ENCODE measurements around the gene DRICH1.
"Not testable (repeated sequence)": the region's sequence is repeated elsewhere in the genome, so short reads cannot be mapped to it uniquely, and the experiment has no call there.

DRICH1 gene

GRCh38 chr22:23604939-23605712 lies 27.0 kb downstream of the DRICH1 start:
- Histone ChIP-seq H3K4me3 (IDR thresholded peaks at IDR 0.05; ENCODE audit: insufficient read depth, low read depth, low read length) (no peak overlapping the region), H3K4me2 (no peak overlapping the region), H3K4me1 (ENCODE audit: low read depth, poor library complexity, severe bottlenecking) (no peaks in the 10 kb centered on the region), H3K9ac (no peak overlapping the region), H3K36me3 (ENCODE audit: insufficient read depth) (no peaks in the 10 kb centered on the region), H2AFZ (ENCODE audit: low read depth) (no peak overlapping the region), H3K27ac (no peak overlapping the region), H4K20me1 (ENCODE audit: insufficient read depth) (no peaks in the 10 kb centered on the region), H3K79me2 (ENCODE audit: insufficient read depth, low read depth) (no peaks in the 10 kb centered on the region), H3K27me3 (ENCODE audit: insufficient read depth, low read depth) (no peaks in the 10 kb centered on the region)
- no peak for TF ChIP-seq CTCF (conservative IDR thresholded peaks at IDR 0.05; ENCODE audit: low read depth, low read length)

- Histone ChIP-seq H3K36me3 (ENCODE audit: insufficient read depth) (no peaks in the 10 kb centered on the region), H3K4me3 (IDR thresholded peaks at IDR 0.05; ENCODE audit: insufficient read depth, low read depth, low read length) (no peak overlapping the region), H2AFZ (ENCODE audit: low read depth) (no peak overlapping the region), H3K9ac (no peak overlapping the region), H3K79me2 (ENCODE audit: insufficient read depth, low read depth) (no peaks in the 10 kb centered on the region), H4K20me1 (ENCODE audit: insufficient read depth) (no peaks in the 10 kb centered on the region), H3K4me2 (no peak overlapping the region), H3K27ac (no peak overlapping the region), H3K27me3 (ENCODE audit: insufficient read depth, low read depth) (no peaks in the 10 kb centered on the region), H3K4me1 (ENCODE audit: low read depth, poor library complexity, severe bottlenecking) (no peaks in the 10 kb centered on the region)
- no peak for TF ChIP-seq CTCF (conservative IDR thresholded peaks at IDR 0.05; ENCODE audit: low read depth, low read length)
Observed at GRCh38 chr22:23603266-23603665, 28.9 kb downstream of the DRICH1 start.

GRCh38 chr22:23598805-23599518 lies 33.2 kb downstream of the DRICH1 start:
- no peak overlapping the region for H3K27ac ChIP-seq
- no peak for TF ChIP-seq CTCF (conservative IDR thresholded peaks at IDR 0.05; ENCODE audit: low read depth, low read length)
- H4K20me1 ChIP-seq (ENCODE audit: insufficient read depth): no peaks in the 10 kb centered on the region
- no peaks in the 10 kb centered on the region for H3K27me3 ChIP-seq (ENCODE audit: insufficient read depth, low read depth)
- no peak overlapping the region for H3K4me2 ChIP-seq
- no peak overlapping the region for H2AFZ ChIP-seq (ENCODE audit: low read depth)
- no peak overlapping the region for H3K4me3 ChIP-seq (IDR thresholded peaks at IDR 0.05; ENCODE audit: insufficient read depth, low read depth, low read length)
- H3K4me1 ChIP-seq (ENCODE audit: low read depth, poor library complexity, severe bottlenecking): no peaks in the 10 kb centered on the region
- no peaks in the 10 kb centered on the region for H3K79me2 ChIP-seq (ENCODE audit: insufficient read depth, low read depth)
- no peak overlapping the region for H3K9ac ChIP-seq
- H3K36me3 ChIP-seq (ENCODE audit: insufficient read depth): no peaks in the 10 kb centered on the region

- H4K20me1 ChIP-seq (ENCODE audit: insufficient read depth); H3K27me3 ChIP-seq (ENCODE audit: insufficient read depth, low read depth); H3K36me3 ChIP-seq (ENCODE audit: insufficient read depth); H3K4me2 ChIP-seq; H3K79me2 ChIP-seq (ENCODE audit: insufficient read depth, low read depth); H3K9ac ChIP-seq; H2AFZ ChIP-seq (ENCODE audit: low read depth); H3K4me1 ChIP-seq (ENCODE audit: low read depth, poor library complexity, severe bottlenecking); H3K27ac ChIP-seq; H3K4me3 ChIP-seq (IDR thresholded peaks at IDR 0.05; ENCODE audit: insufficient read depth, low read depth, low read length): not testable (repeated sequence)
Observed at GRCh38 chr22:23597576-23598268, 34.4 kb downstream of the DRICH1 start.

GRCh38 chr22:23595904-23596303 lies 36.2 kb downstream of the DRICH1 start:
- H3K9ac ChIP-seq; H2AFZ ChIP-seq (ENCODE audit: low read depth); H3K79me2 ChIP-seq (ENCODE audit: insufficient read depth, low read depth); H3K4me3 ChIP-seq (IDR thresholded peaks at IDR 0.05; ENCODE audit: insufficient read depth, low read depth, low read length); H3K36me3 ChIP-seq (ENCODE audit: insufficient read depth); H4K20me1 ChIP-seq (ENCODE audit: insufficient read depth); H3K27me3 ChIP-seq (ENCODE audit: insufficient read depth, low read depth); H3K4me1 ChIP-seq (ENCODE audit: low read depth, poor library complexity, severe bottlenecking); H3K27ac ChIP-seq; H3K4me2 ChIP-seq: not testable (repeated sequence)
